HCT116 (cell line): ENCODE measurements around the gene C22orf42. TPM values are rescaled to one million over a fixed set of nuclear protein-coding genes. Genes with fewer than 3 reads are reported as not detected.
A peak's percentile ranks its signal among the peaks of the same experiment; 100 is the strongest.

Experiments
- ATAC-seq: fragments of 200-7000 bp; cut with Tn5 transposase; 2 replicates; pipeline ENCODE4 v1.9.1; 2020; ENCODE audit warnings: mild to moderate bottlenecking, moderate library complexity
- BruUV-seq: library from RNA; stranded (reverse); fragments of 400-500 nt; replicated peaks from 2 replicates; lab custom pipeline; 2021; lab: Mats Ljungman, UMichigan
- CTCF ChIA-PET: fragments of 300-600 bp; sonication (Branson Sonifier 250); formaldehyde crosslinking; loops from one replicate; lab custom pipeline; 2021; ENCODE audit warnings: antibody characterized with exemption; lab: Charles Lee
- POLR2A ChIA-PET: fragments of 300-600, 350-600 bp; sonication (Branson Sonifier 250); formaldehyde crosslinking; loops from one replicate; lab custom pipeline; 2021; ENCODE audit warnings: antibody characterized with exemption; lab: Charles Lee
- RAD21 ChIA-PET, 2 experiments: fragments of 300-600 bp; sonication (Branson Sonifier 250); formaldehyde crosslinking; loops; one replicate each; lab custom pipeline; 2023; ENCODE audit warnings: low total read pairs in 2 of 2; ENCODE audit not compliant: uncharacterized antibody in 2 of 2, unreplicated experiment in 2 of 2, low non-redundant PET in 1 of 2; lab: Charles Lee
- DNase-seq: peaks from one replicate; pipeline ENCODE4 v3.0.0-alpha.2; 2010; ENCODE audit warnings: low read depth, low spot score
- H2AFZ ChIP-seq: fragments of 200-600 bp; shearing (Covaris generic), sonication (generic); 2 replicates; pipeline ENCODE4 v1.6.1; 2017; ENCODE audit warnings: low read depth, mixed run types, mixed read lengths, antibody characterized with exemption, low read length; ENCODE audit not compliant: poor library complexity, severe bottlenecking
- H3K27ac ChIP-seq: 2 replicates; pipeline ENCODE4 v1.5.1; 2012; ENCODE audit warnings: low read depth, low read length
- H3K27me3 ChIP-seq: fragments of 200-600 bp; sonication (generic); 2 replicates; pipeline ENCODE4 v1.6.1; 2016; ENCODE audit warnings: mixed run types, low read length, mixed read lengths; ENCODE audit not compliant: insufficient read depth
- H3K36me3 ChIP-seq, 2 experiments: fragments of 200-500 bp in 1 of 2; fragments of 200-600 bp in 1 of 2; sonication (Bioruptor generic) in 1 of 2; sonication (generic) in 1 of 2; 2 replicates each; pipeline versions ENCODE4 v1.5.1 to v1.6.1; 2014 to 2016; ENCODE audit warnings: low read length in 2 of 2, inconsistent platforms in 1 of 2, mixed read lengths in 1 of 2, mixed run types in 1 of 2; ENCODE audit not compliant: insufficient read depth in 2 of 2, control insufficient read depth in 1 of 2
- H3K4me1 ChIP-seq, 2 experiments: fragments of 200-600 bp in 1 of 2; sonication (generic) in 1 of 2; 2 replicates each; pipeline versions ENCODE4 v1.5.1 to v1.6.1; 2012 to 2017; ENCODE audit warnings: low read length in 2 of 2, inconsistent platforms in 1 of 2, mild to moderate bottlenecking in 1 of 2, mixed read lengths in 1 of 2, mixed run types in 1 of 2, moderate library complexity in 1 of 2; ENCODE audit not compliant: insufficient read depth in 2 of 2, control insufficient read depth in 1 of 2
- H3K4me2 ChIP-seq: fragments of 200-600 bp; sonication (generic); 2 replicates; pipeline ENCODE4 v1.6.1; 2017; ENCODE audit warnings: mixed run types, low read length, mixed read lengths
- H3K4me3 ChIP-seq, 2 experiments: fragments of 200-600 bp in 1 of 2; sonication (generic) in 1 of 2; replicated peaks in 1 of 2; 2 replicates each; pipeline ENCODE4 v1.5.1; 2011 to 2016; ENCODE audit warnings: low read length in 2 of 2, control low read depth in 1 of 2, low read depth in 1 of 2, mild to moderate bottlenecking in 1 of 2, mixed read lengths in 1 of 2, mixed run types in 1 of 2
- H3K79me2 ChIP-seq: fragments of 200-600 bp; sonication (generic); 2 replicates; pipeline ENCODE4 v1.6.1; 2017; ENCODE audit warnings: mild to moderate bottlenecking, mixed run types, low read length, moderate library complexity, mixed read lengths; ENCODE audit not compliant: insufficient read depth
- H3K9ac ChIP-seq: fragments of 200-600 bp; sonication (generic); 2 replicates; pipeline ENCODE4 v1.6.1; 2016; ENCODE audit warnings: low read length, mixed read lengths
- H3K9me2 ChIP-seq: fragments of 200-600 bp; sonication (generic), shearing (Covaris generic); 2 replicates; pipeline ENCODE4 v1.6.1; 2017; ENCODE audit warnings: mixed run types, mild to moderate bottlenecking, moderate library complexity; ENCODE audit not compliant: insufficient read depth
- H3K9me3 ChIP-seq, 2 experiments: fragments of 200-500 bp in 1 of 2; fragments of 200-600 bp in 1 of 2; sonication (Bioruptor generic) in 1 of 2; sonication (generic) in 1 of 2; 2 replicates each; pipeline ENCODE4 v1.6.1; 2014 to 2017; ENCODE audit warnings: low read length in 2 of 2, mixed read lengths in 2 of 2, inconsistent platforms in 1 of 2, low read depth in 1 of 2, mild to moderate bottlenecking in 1 of 2, mixed run types in 1 of 2, moderate library complexity in 1 of 2; ENCODE audit not compliant: control insufficient read depth in 1 of 2, insufficient read depth in 1 of 2
- H4K20me1 ChIP-seq: fragments of 200-600 bp; sonication (generic), shearing (Covaris generic); 2 replicates; pipeline ENCODE4 v1.6.1; 2017; ENCODE audit warnings: mixed run types, mild to moderate bottlenecking, moderate library complexity; ENCODE audit not compliant: insufficient read depth
- CBX3 ChIP-seq: IDR thresholded peaks from 2 replicates; pipeline ENCODE4 v1.6.1; 2012; ENCODE audit warnings: low read depth
- CTCF ChIP-seq, 3 experiments: fragments of 200-600 bp in 1 of 3; sonication (generic) in 1 of 3; IDR thresholded peaks in 2 of 3; conservative IDR thresholded peaks in 1 of 3; 2 replicates each; pipeline ENCODE4 v1.5.1; 2012 to 2017; ENCODE audit warnings: low read depth in 2 of 3, low read length in 2 of 3, antibody characterized with exemption in 1 of 3, borderline replicate concordance in 1 of 3, control low read depth in 1 of 3, mild to moderate bottlenecking in 1 of 3, mixed read lengths in 1 of 3, mixed run types in 1 of 3, moderate library complexity in 1 of 3; ENCODE audit not compliant: insufficient read depth in 1 of 3
- EGR1 ChIP-seq: IDR thresholded peaks from 2 replicates; pipeline ENCODE4 v1.6.1; 2012; ENCODE audit warnings: low read depth
- EZH2 ChIP-seq: fragments of 200-600 bp; sonication (generic); IDR thresholded peaks from 2 replicates; pipeline ENCODE4 v1.6.1; 2017; ENCODE audit warnings: antibody characterized with exemption, mixed run types
- JUND ChIP-seq: IDR thresholded peaks from 2 replicates; pipeline ENCODE4 v1.6.1; 2012
- REST ChIP-seq: IDR thresholded peaks from 2 replicates; pipeline ENCODE4 v1.6.1; 2012; ENCODE audit warnings: low read depth
- SP1 ChIP-seq: IDR thresholded peaks from 2 replicates; pipeline ENCODE4 v1.6.1; 2012; ENCODE audit warnings: low read depth
- intact Hi-C: fragments of 100-400 bp; cut with micrococcal nuclease; formaldehyde crosslinking; loops from 2 replicates; pipeline ENCODE4 v1.10.0; 2022
- total RNA-seq: library from RNA; stranded (reverse); gene quantifications from one replicate; pipeline ENCODE4 v1.2.1, GENCODE V29; 2021; ENCODE audit not compliant: unreplicated experiment

C22orf42 gene
- total RNA-seq, 1 experiment from 2014 or later, result not detected

- RAD21 ChIA-PET, result no interaction called here
- H3K4me1 ChIP-seq, result peaks cover 27 to 45% of the 10 kb centered on the region in 2 experiments
- intact Hi-C loops, result loop anchor here (2.0 to 10.0 kb wide), 3 partner anchors 169 to 269 kb away; partner anchors contain the start of gene FBXO7
- POLR2A ChIA-PET, result no interaction called here
- H3K36me3 ChIP-seq, result peaks cover 0 to 4% of the 10 kb centered on the region in 2 experiments; a peak in 2 of 4 replicates
- no peaks in the 10 kb centered on the region for H3K79me2 ChIP-seq
- no TSS peak for BruUV-seq
- H3K4me3 ChIP-seq, result peak overlapping the region; percentile 59 to 70; a peak in 3 of 4 replicates
- no peak overlapping the region for H2AFZ ChIP-seq
- H3K27me3 ChIP-seq, result no peaks in the 10 kb centered on the region
- CTCF ChIA-PET, result interaction anchor here (0.6 to 1.6 kb wide), 3 partner anchors 60 to 229 kb away, joined by 3 to 7 read pairs (median 3); no protein-coding TSS in a partner anchor
- no peak for TF ChIP-seq CBX3
- TF ChIP-seq JUND, result no peak
- TF ChIP-seq CTCF (IDR thresholded peaks at IDR 0.05 in 2 of 3, conservative IDR thresholded peaks at IDR 0.05 in 1 of 3; ENCODE audit: borderline replicate concordance in 1 of 3, insufficient read depth in 1 of 3, low read depth in 2 of 3, low read length in 2 of 3), result peak in 1 of 3 experiments; percentile 30; a peak in 1 of 6 replicates
- no peak for TF ChIP-seq EGR1
- no peak for TF ChIP-seq SP1
- no peak for TF ChIP-seq REST
- TF ChIP-seq EZH2, result no peak
- no peaks in the 10 kb centered on the region for H3K9me2 ChIP-seq
- H3K4me2 ChIP-seq, result peak overlapping the region; percentile 99
- H4K20me1 ChIP-seq, result no peaks in the 10 kb centered on the region
- no peak for DNase-seq
- H3K9me3 ChIP-seq, result no peaks in the 10 kb centered on the region
- peak; percentile 23 for ATAC-seq
- peak overlapping the region; percentile 48; the same call in 1 of the 2 replicates for H3K27ac ChIP-seq
- peak overlapping the region; percentile 71; the same call in 1 of the 2 replicates for H3K9ac ChIP-seq
Observed at GRCh38 chr22:32205974-32206773, 47.1 kb upstream of the C22orf42 start.
